H9 (cell line): ENCODE measurements around the gene NVL. TPM values are rescaled to one million over a fixed set of nuclear protein-coding genes. Genes with fewer than 3 reads are reported as not detected.

Experiments
- DNase-seq: peaks from one replicate; pipeline ENCODE4 v3.0.0-alpha.2; 2017
- H2AFZ ChIP-seq: one replicate; pipeline ENCODE4 v1.6.1; 2013; ENCODE audit warnings: mild to moderate bottlenecking, low read length, control low read depth, moderate library complexity
- H2AK5ac ChIP-seq: 2 replicates; pipeline ENCODE4 v1.6.1; 2013; ENCODE audit warnings: low read length, control low read depth, mixed read lengths; ENCODE audit not compliant: insufficient read length
- H2BK120ac ChIP-seq: one replicate; pipeline ENCODE4 v1.6.1; 2013; ENCODE audit warnings: low read depth, mild to moderate bottlenecking, low read length, control low read depth, inconsistent platforms; ENCODE audit not compliant: poor library complexity, severe bottlenecking
- H2BK12ac ChIP-seq: 2 replicates; pipeline ENCODE4 v1.6.1; 2013; ENCODE audit warnings: low read length, control low read depth, mixed read lengths, low read depth; ENCODE audit not compliant: insufficient read length
- H2BK15ac ChIP-seq: 2 replicates; pipeline ENCODE4 v1.6.1; 2013; ENCODE audit warnings: low read depth, low read length, control low read depth
- H2BK20ac ChIP-seq: one replicate; pipeline ENCODE4 v1.6.1; 2013; ENCODE audit warnings: low read depth, mild to moderate bottlenecking, low read length, control low read depth, inconsistent platforms; ENCODE audit not compliant: poor library complexity, severe bottlenecking
- H2BK5ac ChIP-seq: 2 replicates; pipeline ENCODE4 v1.6.1; 2013; ENCODE audit warnings: low read length, control low read depth, mixed read lengths; ENCODE audit not compliant: insufficient read length
- H3K14ac ChIP-seq: 2 replicates; pipeline ENCODE4 v1.6.1; 2013; ENCODE audit warnings: low read length, control low read depth; ENCODE audit not compliant: insufficient read depth
- H3K18ac ChIP-seq: 2 replicates; pipeline ENCODE4 v1.6.1; 2013; ENCODE audit warnings: low read depth, mild to moderate bottlenecking, mixed read lengths, low read length, control low read depth; ENCODE audit not compliant: insufficient read length
- H3K23ac ChIP-seq: 2 replicates; pipeline ENCODE4 v1.6.1; 2013; ENCODE audit warnings: low read length, control low read depth, mixed read lengths, low read depth; ENCODE audit not compliant: insufficient read length
- H3K23me2 ChIP-seq: 2 replicates; pipeline ENCODE4 v1.6.1; 2013; ENCODE audit warnings: low read depth, mild to moderate bottlenecking, mixed read lengths, low read length, control low read depth; ENCODE audit not compliant: insufficient read length, poor library complexity, severe bottlenecking
- H3K27ac ChIP-seq: 2 replicates; pipeline ENCODE4 v1.5.1; 2013; ENCODE audit warnings: low read length, control low read depth, mixed read lengths, low read depth; ENCODE audit not compliant: insufficient read length
- H3K27me3 ChIP-seq: 2 replicates; pipeline ENCODE4 v1.6.1; 2013; ENCODE audit warnings: low read length, control low read depth, inconsistent platforms; ENCODE audit not compliant: insufficient read depth
- H3K4ac ChIP-seq: 2 replicates; pipeline ENCODE4 v1.6.1; 2013; ENCODE audit warnings: low read depth, mild to moderate bottlenecking, control low read depth, inconsistent platforms, low read length, moderate library complexity
- H3K4me1 ChIP-seq: 2 replicates; pipeline ENCODE4 v1.6.1; 2013; ENCODE audit warnings: low read length, control low read depth, inconsistent platforms; ENCODE audit not compliant: insufficient read depth
- H3K4me2 ChIP-seq: 2 replicates; pipeline ENCODE4 v1.6.1; 2013; ENCODE audit warnings: low read length, control low read depth, mixed read lengths; ENCODE audit not compliant: insufficient read length, insufficient read depth
- H3K56ac ChIP-seq: 2 replicates; pipeline ENCODE4 v1.6.1; 2013; ENCODE audit warnings: low read depth, mild to moderate bottlenecking, mixed read lengths, low read length, control low read depth; ENCODE audit not compliant: insufficient read length
- H3K79me1 ChIP-seq: 2 replicates; pipeline ENCODE4 v1.6.1; 2013; ENCODE audit warnings: low read depth, mild to moderate bottlenecking, moderate library complexity, low read length, control low read depth, inconsistent platforms; ENCODE audit not compliant: insufficient read depth, poor library complexity, severe bottlenecking
- H3K79me2 ChIP-seq: 2 replicates; pipeline ENCODE4 v1.6.1; 2013; ENCODE audit warnings: low read length, control low read depth, inconsistent platforms; ENCODE audit not compliant: insufficient read depth
- H3K9ac ChIP-seq: 2 replicates; pipeline ENCODE4 v1.6.1; 2013; ENCODE audit warnings: low read length, control low read depth, mixed read lengths; ENCODE audit not compliant: insufficient read length; ENCODE audit errors: extremely low read depth
- H3K9me3 ChIP-seq: one replicate; pipeline ENCODE4 v1.6.1; 2013; ENCODE audit warnings: low read depth, low read length, inconsistent platforms; ENCODE audit not compliant: control insufficient read depth
- H3T11ph ChIP-seq: one replicate; pipeline ENCODE4 v1.6.1; 2013; ENCODE audit warnings: mild to moderate bottlenecking, low read length, control low read depth, inconsistent platforms
- H4K20me1 ChIP-seq: one replicate; pipeline ENCODE4 v1.6.1; 2013; ENCODE audit not compliant: control insufficient read depth, insufficient read length, insufficient read depth
- H4K5ac ChIP-seq: 2 replicates; pipeline ENCODE4 v1.6.1; 2013; ENCODE audit warnings: low read depth, mild to moderate bottlenecking, mixed read lengths, low read length, control low read depth; ENCODE audit not compliant: insufficient read length
- H4K8ac ChIP-seq: replicated peaks from 2 replicates; pipeline ENCODE4 v1.6.1; 2013; ENCODE audit warnings: low read length, control low read depth, mixed read lengths, low read depth; ENCODE audit not compliant: insufficient read length
- H4K91ac ChIP-seq: 2 replicates; pipeline ENCODE4 v1.6.1; 2013; ENCODE audit warnings: low read depth, mild to moderate bottlenecking, moderate library complexity, mixed read lengths, low read length, control low read depth; ENCODE audit not compliant: insufficient read length
- H3K27ac Mint-ChIP-seq, 3 experiments: 2 replicates in 2 of 3; 3 replicates in 1 of 3; pipeline ENCODE4 v1.8.0; 2020 to 2021; ENCODE audit warnings: mixed read lengths in 3 of 3, mild to moderate bottlenecking in 1 of 3, moderate library complexity in 1 of 3
- H3K27me3 Mint-ChIP-seq: 2 replicates; pipeline ENCODE4 v1.8.0; 2021; ENCODE audit warnings: low read depth, mild to moderate bottlenecking, moderate library complexity, mixed read lengths
- H3K36me3 Mint-ChIP-seq, 3 experiments: 2 replicates in 2 of 3; 3 replicates in 1 of 3; pipeline ENCODE4 v1.8.0; 2020 to 2021; ENCODE audit warnings: low read depth in 3 of 3, mixed read lengths in 3 of 3; ENCODE audit not compliant: insufficient read depth in 1 of 3
- H3K4me1 Mint-ChIP-seq, 2 experiments: 2 replicates each; pipeline ENCODE4 v1.8.0; 2020; ENCODE audit warnings: mixed read lengths in 2 of 2
- H3K4me3 Mint-ChIP-seq, 2 experiments: 2 replicates in 1 of 2; 3 replicates in 1 of 2; pipeline ENCODE4 v1.8.0; 2020 to 2021; ENCODE audit warnings: mild to moderate bottlenecking in 2 of 2, mixed read lengths in 2 of 2, moderate library complexity in 1 of 2
- H3K9me3 Mint-ChIP-seq, 2 experiments: 2 replicates in 1 of 2; 3 replicates in 1 of 2; pipeline ENCODE4 v1.8.0; 2020; ENCODE audit warnings: mild to moderate bottlenecking in 2 of 2, mixed read lengths in 2 of 2, moderate library complexity in 1 of 2
- CTCF ChIP-seq: fragments of 200-600 bp; sonication (generic); conservative IDR thresholded peaks from 3 replicates; pipeline ENCODE4 v1.8.0; 2021; ENCODE audit warnings: antibody characterized with exemption, mild to moderate bottlenecking
- WGBS: extraction: QIAGEN DNeasy Blood & Tissue Kit; methylation state at CpG from one replicate; pipeline ENCODE4 v1.1.7; 2013; ENCODE audit warnings: missing lambda C conversion rate, low lambda C conversion rate, mixed read lengths; ENCODE audit not compliant: insufficient read length; ENCODE audit errors: extremely low coverage; 5-methylcytosine and 5-hydroxymethylcytosine counted together
- total RNA-seq: library from RNA; stranded (reverse); gene quantifications from 2 replicates; pipeline ENCODE4 v1.2.1, GENCODE V29; 2021

Gene NVL
- total RNA-seq, 1 experiment from 2014 or later: 66.9 TPM

- TF ChIP-seq CTCF: no peak
- no peaks in the 10 kb centered on the region for H3K23me2 ChIP-seq
- Mint-ChIP-seq H3K9me3 (no peaks in the 10 kb centered on the region), H3K4me3 (no peak overlapping the region), H3K4me1 (peaks cover 0 to under 1% of the 10 kb centered on the region in 2 experiments; a peak in 1 of 4 replicates), H3K36me3 (peaks cover 16 to 42% (median 40%) of the 10 kb centered on the region in 3 experiments; a peak in 6 of 7 replicates), H3K27me3 (no peaks in the 10 kb centered on the region), H3K27ac (peak overlapping the region in 1 of 3 experiments; percentile 92; a peak in 2 of 7 replicates)
- no peaks in the 10 kb centered on the region for H3K27me3 ChIP-seq
- H2AFZ ChIP-seq: no peak overlapping the region
- H3K23ac ChIP-seq: no peak overlapping the region
- H2BK12ac ChIP-seq: no peak overlapping the region
- H2BK20ac ChIP-seq: no peak overlapping the region
- H3K79me1 ChIP-seq: no peaks in the 10 kb centered on the region
- no peak overlapping the region for H3T11ph ChIP-seq
- no peak overlapping the region for H3K18ac ChIP-seq
- no peaks in the 10 kb centered on the region for H3K9me3 ChIP-seq
- no peak overlapping the region for H2BK15ac ChIP-seq
- H2AK5ac ChIP-seq: no peak overlapping the region
- no peak overlapping the region for H2BK5ac ChIP-seq
- no peak for DNase-seq
- no peak overlapping the region for H3K27ac ChIP-seq
- no peak overlapping the region for H3K4me2 ChIP-seq
- H4K8ac ChIP-seq: no peak overlapping the region
- no peaks in the 10 kb centered on the region for H4K20me1 ChIP-seq
- no peak overlapping the region for H4K5ac ChIP-seq
- H3K56ac ChIP-seq: no peak overlapping the region
- no peak overlapping the region for H3K9ac ChIP-seq
- no peak overlapping the region for H3K4ac ChIP-seq
- no peaks in the 10 kb centered on the region for H3K4me1 ChIP-seq
- no peak overlapping the region for H4K91ac ChIP-seq
- no CpG with 5 or more reads among the region's 7 CpGs for WGBS
- H3K79me2 ChIP-seq: no peaks in the 10 kb centered on the region; the same call in 1 of the 2 replicates
- no peak overlapping the region for H3K14ac ChIP-seq
- no peak overlapping the region for H2BK120ac ChIP-seq
These were observed 49.1 kb upstream of the NVL start for GRCh38 chr1:224378855-224379631.
